Panc1 (cell line): ENCODE measurements around the gene ADAMTSL2. TPM values are rescaled to one million over a fixed set of nuclear protein-coding genes. Genes with fewer than 3 reads are reported as not detected.

ENCODE experiments used
- ATAC-seq: fragments of 200-7000 bp; cut with Tn5 transposase; 2 replicates; pipeline ENCODE4 v1.9.1; 2020; ENCODE audit warnings: mild to moderate bottlenecking, moderate library complexity
- BruUV-seq: library from RNA; stranded (reverse); fragments of 400-500 nt; replicated peaks from 2 replicates; lab custom pipeline; 2021; lab: Mats Ljungman, UMichigan
- CTCF ChIA-PET: fragments of 300-600 bp; sonication (Branson Sonifier 250); formaldehyde crosslinking; loops from one replicate; lab custom pipeline; 2022; ENCODE audit warnings: antibody characterized with exemption; lab: Charles Lee
- POLR2A ChIA-PET: fragments of 300-600 bp; sonication (Branson Sonifier 250); formaldehyde crosslinking; loops from one replicate; lab custom pipeline; 2022; ENCODE audit warnings: antibody characterized with exemption; lab: Charles Lee
- DNase-seq: peaks from one replicate; pipeline ENCODE4 v3.0.0-alpha.2; 2010; ENCODE audit warnings: low read depth, low spot score
- H3K27ac ChIP-seq: 2 replicates; pipeline ENCODE4 v1.5.1; 2011; ENCODE audit warnings: mild to moderate bottlenecking, low read length, inconsistent platforms
- H3K27me3 ChIP-seq: fragments of 200-500 bp; sonication (Bioruptor generic); 2 replicates; pipeline ENCODE4 v1.6.0; 2014; ENCODE audit warnings: low read length, inconsistent platforms; ENCODE audit not compliant: control insufficient read depth, insufficient read depth
- H3K36me3 ChIP-seq: fragments of 200-500 bp; sonication (Bioruptor generic); 2 replicates; pipeline ENCODE4 v1.5.1; 2014; ENCODE audit warnings: inconsistent platforms, mild to moderate bottlenecking, low read length, moderate library complexity; ENCODE audit not compliant: control insufficient read depth, insufficient read depth
- H3K4me1 ChIP-seq: 2 replicates; pipeline ENCODE4 v1.5.1; 2011; ENCODE audit warnings: inconsistent platforms, mild to moderate bottlenecking, low read length, moderate library complexity; ENCODE audit not compliant: control insufficient read depth, insufficient read depth
- H3K4me3 ChIP-seq, 2 experiments: 2 replicates each; pipeline ENCODE4 v1.5.1; 2011 to 2012; ENCODE audit warnings: low read depth in 2 of 2, low read length in 2 of 2, mild to moderate bottlenecking in 2 of 2, inconsistent platforms in 1 of 2, moderate library complexity in 1 of 2
- H3K9me3 ChIP-seq: fragments of 200-500 bp; sonication (Bioruptor generic); 2 replicates; pipeline ENCODE4 v1.5.1; 2014; ENCODE audit warnings: low read depth, mild to moderate bottlenecking, inconsistent platforms, low read length, moderate library complexity; ENCODE audit not compliant: control insufficient read depth, insufficient read depth
- CTCF ChIP-seq: fragments of 450-650 bp; IDR thresholded peaks from 2 replicates; pipeline ENCODE4 v1.5.1; 2017; ENCODE audit warnings: mild to moderate bottlenecking
- POLR2AphosphoS5 ChIP-seq: IDR thresholded peaks from 2 replicates; pipeline ENCODE4 v1.6.1; 2012; ENCODE audit warnings: mild to moderate bottlenecking, low read depth, low read length, moderate library complexity
- REST ChIP-seq, 2 experiments: IDR thresholded peaks; 2 replicates each; pipeline ENCODE4 v1.6.1; 2011 to 2012; ENCODE audit warnings: low read depth in 2 of 2, control low read depth in 1 of 2, low read length in 1 of 2, mild to moderate bottlenecking in 1 of 2, moderate library complexity in 1 of 2; ENCODE audit not compliant: insufficient read depth in 1 of 2
- SIN3A ChIP-seq: IDR thresholded peaks from 2 replicates; pipeline ENCODE4 v1.6.1; 2012; ENCODE audit warnings: low read depth, mild to moderate bottlenecking, low read length, moderate library complexity, borderline replicate concordance; ENCODE audit not compliant: insufficient read depth
- TCF7L2 ChIP-seq: IDR thresholded peaks from 2 replicates; pipeline ENCODE4 v1.6.1; 2011; ENCODE audit warnings: mild to moderate bottlenecking, low read depth, low read length, inconsistent platforms
- in situ Hi-C: cut with HindIII; loops from 2 replicates; pipeline ENCODE4 v1.10.0; 2016; ENCODE audit warnings: low sequenced_read_pairs, low pct_unique_long_range_greater_than_20kb
- intact Hi-C: fragments of 100-400 bp; cut with micrococcal nuclease; formaldehyde crosslinking; loops from one replicate; pipeline ENCODE4 v1.10.0; 2022; ENCODE audit not compliant: unreplicated experiment
- total RNA-seq: library from RNA; stranded (reverse); gene quantifications from one replicate; pipeline ENCODE4 v1.2.1, GENCODE V29; 2021; ENCODE audit not compliant: unreplicated experiment

Gene ADAMTSL2
- total RNA-seq, 1 experiment from 2014 or later: 0.10 TPM

- Histone ChIP-seq H3K27ac (no peak overlapping the region), H3K27me3 (peaks cover 4% of the 10 kb centered on the region; the same call in 1 of the 2 replicates), H3K36me3 (no peaks in the 10 kb centered on the region), H3K4me3 (no peak overlapping the region), H3K9me3 (no peaks in the 10 kb centered on the region), H3K4me1 (no peaks in the 10 kb centered on the region)
- in situ Hi-C loops (no loop called here), intact Hi-C loops (no loop called here)
- no TSS peak for BruUV-seq
- ChIA-PET CTCF (no interaction called here), POLR2A (no interaction called here)
- ATAC-seq: no peak
- TF ChIP-seq CTCF: no peak
- no peak for TF ChIP-seq POLR2AphosphoS5
- no peak for TF ChIP-seq TCF7L2
- TF ChIP-seq REST (IDR thresholded peaks at IDR 0.05; ENCODE audit: insufficient read depth in 1 of 2, low read depth in 2 of 2, low read length in 1 of 2): no peak
- no peak for TF ChIP-seq SIN3A
- no peak for DNase-seq
Measured at GRCh38 chr9:133613432-133613831, 78.9 kb downstream of the ADAMTSL2 start.

GRCh38 chr9:133614056-133614455 lies 79.6 kb downstream of the ADAMTSL2 start:
- in situ Hi-C loops (no loop called here), intact Hi-C loops (no loop called here)
- ChIA-PET POLR2A (no interaction called here), CTCF (no interaction called here)
- no peak for TF ChIP-seq CTCF
- TF ChIP-seq POLR2AphosphoS5: no peak
- TF ChIP-seq REST (IDR thresholded peaks at IDR 0.05; ENCODE audit: insufficient read depth in 1 of 2, low read depth in 2 of 2, low read length in 1 of 2): no peak
- no peak for TF ChIP-seq TCF7L2
- TF ChIP-seq SIN3A: no peak
- Histone ChIP-seq H3K9me3 (no peaks in the 10 kb centered on the region), H3K27ac (no peak overlapping the region), H3K4me3 (no peak overlapping the region), H3K4me1 (no peaks in the 10 kb centered on the region), H3K36me3 (no peaks in the 10 kb centered on the region), H3K27me3 (peaks cover 4% of the 10 kb centered on the region)
- no TSS peak for BruUV-seq
- no peak for DNase-seq
- no peak for ATAC-seq
